Heart right ventricle (tissue), 16 donors: ENCODE results near the gene CACNA1E. TPM values are rescaled to one million over a fixed set of nuclear protein-coding genes. Genes with fewer than 3 reads are reported as not detected.

ENCODE experiments used
- ATAC-seq, 8 donors: fragments of 200-7000 bp; cut with Tn5 transposase; one replicate each; pipeline ENCODE4 v1.9.1; 2020; ENCODE audit warnings: mild to moderate bottlenecking in 8 of 8, moderate library complexity in 8 of 8, moderate number of reproducible peaks in 1 of 8
- DNase-seq, 2 donors: peaks; one replicate each; pipeline ENCODE4 v3.0.0-alpha.2; 2020
- H3K27ac ChIP-seq, 10 donors: fragments of 200-600 bp; sonication (generic) in 2 of 10; one replicate each; pipeline versions ENCODE4 v1.5.0 to v1.8.0; 2020 to 2022; ENCODE audit warnings: mild to moderate bottlenecking in 3 of 10
- H3K27me3 ChIP-seq, 7 donors: fragments of 200-600 bp; one replicate each; pipeline ENCODE4 v1.8.0; 2021 to 2022; ENCODE audit warnings: mild to moderate bottlenecking in 2 of 7
- H3K36me3 ChIP-seq, 9 donors: fragments of 200-600 bp; sonication (generic) in 1 of 9; one replicate each; pipeline versions ENCODE4 v1.5.0 to v1.8.0; 2020 to 2022; ENCODE audit warnings: mild to moderate bottlenecking in 2 of 9
- H3K4me1 ChIP-seq, 9 donors: fragments of 200-600 bp; sonication (generic) in 1 of 9; one replicate each; pipeline versions ENCODE4 v1.5.0 to v1.8.0; 2020 to 2022; ENCODE audit warnings: mild to moderate bottlenecking in 4 of 9
- H3K4me3 ChIP-seq, 10 donors: fragments of 200-600 bp; sonication (generic) in 2 of 10; one replicate each; pipeline versions ENCODE4 v1.5.0 to v1.8.0; 2020 to 2022; ENCODE audit warnings: mild to moderate bottlenecking in 7 of 10, moderate library complexity in 2 of 10
- H3K9me3 ChIP-seq, 11 donors: fragments of 200-600 bp in 10 of 11; sonication (generic) in 2 of 11; one replicate each; pipeline versions ENCODE4 v1.5.0 to v1.8.0; 2013 to 2022; ENCODE audit warnings: mild to moderate bottlenecking in 2 of 11, control low read depth in 1 of 11, moderate library complexity in 1 of 11
- CTCF ChIP-seq, 9 donors: fragments of 200-600 bp; sonication (generic) in 2 of 9; IDR thresholded peaks; one replicate each; pipeline versions ENCODE4 v1.5.0 to v1.8.0; 2021 to 2022; ENCODE audit warnings: antibody characterized with exemption in 9 of 9, mild to moderate bottlenecking in 5 of 9, moderate library complexity in 1 of 9
- WGBS, 2 donors: extraction: QIAGEN DNeasy Blood & Tissue Kit; methylation state at CpG; one replicate each; pipeline ENCODE4 v1.1.7; 2013; ENCODE audit warnings: inconsistent platforms in 1 of 2; 5-methylcytosine and 5-hydroxymethylcytosine counted together
- intact Hi-C, 10 donors: fragments of 100-400 bp; cut with DNase I; formaldehyde crosslinking; loops; one replicate each; pipeline versions ENCODE4 v1.11.1 to v1.14.2; 2022
- polyA plus RNA-seq, 2 donors: library from polyadenylated mRNA; stranded (reverse); fragments of 200-250 nt; gene quantifications; one replicate each; pipeline ENCODE4 v1.2.3, GENCODE V29; 2013
- total RNA-seq, 10 donors: library from RNA; stranded (reverse); fragmentation: NEBNext Ultra II Directional in 3 of 10; extraction: Animal tissue kit (Norgen Biotek cat#: 25700) in 3 of 10; gene quantifications; one replicate each; pipeline versions ENCODE4 v1.2.1 to v1.2.4, GENCODE V29; 2021 to 2023
- donor health status: Arrhythmogenic right ventricular cardiomyopathy.
- donor health status: ischemic (EF 13 %, LVEDD 7.1; RV severe dilation, severe dysfunction).
- donor health status: healthy with polysubstance abuse.
- donor health status: DM: no; HTN: yes; CAD: no.
- donor health status: DM: no; HTN: no; CAD: no.
- donor health status: ischemic (EF 25% LVEDD 6.9; RV normal size, moderate dysfunction).
- donor health status: ischemic (EF 25% LVEDD 5.7; RV mildly dilated, moderate dysfunction).
- donor health status: healthy.
- donor health status: DM: yes; HTN: yes; CAD: no.
- donor health status: Ischemic cardiomyopathy.
- donor health status: ischemic (EF 35%, LVEDD 5.7; RV mildly dilated, moderate dysfunction).
- donor health status: nonischemic (EF 11% LVEDD 7.7; RV severe dilation, severe dysfunction).
- donor health status: DM: yes; HTN: yes; CAD: no.
- donor health status: PGD.
- donor health status: ischemic (EF 29% LVEDD 5.4; RV normal size, mild dysfunction).
- donor health status: nonischemic (EF 23%, LVEDD 6.1; RV moderate dilation, normal function).

Gene CACNA1E
- total and polyA plus RNA-seq, 12 donors, result 0.04 to 21.7 (median 0.71) TPM

GRCh38 chr1:181712711-181713110 lies 229.4 kb downstream of the CACNA1E start:
- Histone ChIP-seq H3K4me1 (no peaks in the 10 kb centered on the region), H3K36me3 (no peaks in the 10 kb centered on the region), H3K27ac (no peak overlapping the region), H3K27me3 (peaks cover 0 to 40% (median 14%) of the 10 kb centered on the region in 7 donors), H3K9me3 (no peaks in the 10 kb centered on the region), H3K4me3 (no peak overlapping the region)
- WGBS, 2 donors, result 82 to 84% methylated on average over 9 of the region's 9 CpGs
- no peak for TF ChIP-seq CTCF (IDR thresholded peaks at IDR 0.05)
- no peak for DNase-seq
- intact Hi-C loops, result no loop called here
- no peak for ATAC-seq

- Histone ChIP-seq H3K27me3 (peaks cover 0 to 38% (median 15%) of the 10 kb centered on the region in 7 donors), H3K4me1 (no peaks in the 10 kb centered on the region), H3K36me3 (no peaks in the 10 kb centered on the region), H3K4me3 (no peak overlapping the region), H3K27ac (no peak overlapping the region), H3K9me3 (no peaks in the 10 kb centered on the region)
- DNase-seq, result no peak
- intact Hi-C loops, result no loop called here
- TF ChIP-seq CTCF (IDR thresholded peaks at IDR 0.05), result no peak
- 79 to 81% methylated on average over 2 of the region's 2 CpGs for WGBS, 2 donors
- ATAC-seq, result no peak
Observed at GRCh38 chr1:181714428-181714827, 231.1 kb downstream of the CACNA1E start.

- intact Hi-C loops, result no loop called here
- H3K27ac ChIP-seq, result no peak overlapping the region
- 18 to 20% methylated on average over 6 of the region's 6 CpGs for WGBS, 2 donors
- no peak for ATAC-seq
- no peak for TF ChIP-seq CTCF (IDR thresholded peaks at IDR 0.05)
- no peak for DNase-seq
- H3K4me3 ChIP-seq, result no peak overlapping the region
- peaks cover 0 to 40% (median 17%) of the 10 kb centered on the region in 7 donors for H3K27me3 ChIP-seq
- H3K9me3 ChIP-seq, result no peaks in the 10 kb centered on the region
- no peaks in the 10 kb centered on the region for H3K36me3 ChIP-seq
- H3K4me1 ChIP-seq, result no peaks in the 10 kb centered on the region
Observed at GRCh38 chr1:181718034-181718433, 234.7 kb downstream of the CACNA1E start.

GRCh38 chr1:181726320-181727012 lies 243.1 kb downstream of the CACNA1E start:
- 54 to 68% methylated on average over 4 of the region's 4 CpGs for WGBS, 2 donors

More at GRCh38 chr1:181726320-181727012, 243.1 kb downstream of the CACNA1E start:
- Histone ChIP-seq H3K27me3 (peaks cover 0 to 15% (median 0%) of the 10 kb centered on the region in 7 donors), H3K4me3 (no peak overlapping the region), H3K4me1 (no peaks in the 10 kb centered on the region), H3K27ac (no peak overlapping the region), H3K36me3 (no peaks in the 10 kb centered on the region), H3K9me3 (no peaks in the 10 kb centered on the region)
- intact Hi-C loops, result no loop called here
- no peak for TF ChIP-seq CTCF (IDR thresholded peaks at IDR 0.05)
- DNase-seq (no peak), ATAC-seq (peak in 3 of 8 donors; percentile 42 to 66 (median 54))
